Measurements from ENCODE around the gene TSPEAR.
"Not testable (repeated sequence)": the region's sequence is repeated elsewhere in the genome, so short reads cannot be mapped to it uniquely, and the experiment has no call there.

TSPEAR gene

DNA sequence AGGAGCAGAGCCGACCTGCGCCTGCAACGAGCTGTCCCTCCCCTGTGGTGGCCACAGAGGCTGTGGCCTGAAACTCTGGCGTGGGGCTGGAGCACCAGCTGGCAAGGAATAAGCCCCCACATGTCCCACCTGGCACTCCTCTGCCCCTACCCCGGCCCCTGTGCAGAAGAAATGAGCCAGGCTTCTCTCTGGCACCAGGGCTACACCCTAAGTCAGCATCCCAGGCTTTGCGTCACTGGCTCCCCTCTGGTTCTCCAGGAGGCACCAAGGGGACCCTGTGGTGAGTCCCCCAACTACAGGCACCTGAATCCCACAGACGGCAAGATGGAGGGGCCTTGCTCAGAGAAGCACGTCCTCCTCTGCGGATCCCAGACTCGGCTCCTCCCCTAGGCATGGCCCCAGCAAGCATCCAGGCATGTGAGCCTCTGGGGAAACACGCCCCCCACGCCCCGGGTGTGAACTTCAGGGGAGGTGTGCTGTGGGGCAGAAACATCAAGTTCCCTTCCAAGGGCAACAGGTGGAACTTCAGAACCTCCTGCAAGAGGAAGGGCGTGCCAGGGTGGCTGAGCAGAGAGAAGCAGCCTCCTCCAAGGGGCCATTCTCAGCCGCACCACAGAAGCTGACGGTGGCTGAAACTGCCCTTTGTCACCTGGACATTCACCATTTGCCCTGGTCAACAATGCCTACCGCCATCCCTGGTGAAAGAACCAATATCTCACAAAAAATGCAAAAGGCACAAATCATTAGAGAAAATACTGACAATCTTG is 108.1 kb downstream of the TSPEAR start:
- DNase-seq (ENCODE audit: low read depth), result no peak

DNA sequence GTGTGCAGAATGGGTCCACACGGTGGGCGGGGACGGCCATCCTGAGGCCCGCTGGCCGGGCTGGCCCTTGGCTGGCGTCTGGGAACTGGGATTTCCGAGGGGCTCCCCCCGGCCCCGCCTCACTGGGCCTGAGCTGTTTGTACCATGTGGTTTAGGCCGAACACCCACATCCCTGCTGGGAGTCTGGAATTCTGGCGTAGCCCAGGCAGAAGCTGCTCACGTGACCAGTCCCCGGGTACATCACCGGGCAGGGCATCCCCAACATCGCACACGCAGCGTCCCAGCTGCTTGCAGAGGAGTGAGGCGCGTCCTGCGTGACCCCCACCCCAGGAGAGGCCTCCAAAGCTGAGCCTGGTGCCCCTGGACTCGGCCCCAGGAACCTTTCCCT is 108.9 kb downstream of the TSPEAR start:
- DNase-seq (ENCODE audit: low read depth), result no peak

DNA sequence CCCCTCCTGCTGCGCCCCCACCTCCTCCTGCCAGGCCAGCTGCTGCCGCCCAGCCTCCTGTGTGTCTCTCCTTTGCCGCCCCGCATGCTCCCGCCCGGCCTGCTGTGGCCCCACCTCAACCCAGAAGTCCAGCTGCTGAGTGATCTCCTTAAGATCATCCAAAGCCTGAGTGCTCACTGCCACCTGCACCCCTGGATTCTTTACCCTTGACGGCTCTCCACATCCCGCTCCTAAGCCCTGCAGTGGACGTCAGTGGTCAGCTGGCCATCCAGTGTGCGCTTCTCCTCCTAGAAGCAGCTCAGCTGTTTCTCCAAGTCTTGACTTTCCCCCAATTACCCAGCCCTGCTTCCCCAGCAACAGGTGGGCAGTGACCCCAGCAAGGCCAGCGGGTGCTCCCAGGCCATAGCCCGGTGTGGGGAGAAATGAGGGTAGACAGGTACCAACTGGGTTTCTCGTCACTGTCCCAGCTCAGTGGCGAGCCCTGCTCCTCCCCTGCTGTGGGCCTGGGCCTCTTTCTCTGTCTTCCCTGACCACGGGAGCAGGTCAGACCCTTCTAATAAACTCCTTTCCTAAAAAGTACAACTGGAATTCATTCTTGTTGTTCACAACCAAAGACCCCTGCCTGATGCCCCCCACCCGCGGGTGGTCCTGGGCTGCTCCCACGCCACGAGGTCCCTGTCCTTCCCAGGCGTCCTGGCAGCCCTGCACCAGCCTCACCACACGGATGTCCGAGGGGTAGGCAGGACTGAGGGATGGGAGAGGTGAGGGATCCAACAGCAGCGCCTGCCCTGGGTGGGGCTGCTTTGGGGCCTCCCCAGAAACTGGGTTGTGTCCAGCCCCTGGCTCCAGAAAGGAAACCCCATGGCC is 109.5 kb downstream of the TSPEAR start:
- DNase-seq (ENCODE audit: low read depth), result no peak

DNA sequence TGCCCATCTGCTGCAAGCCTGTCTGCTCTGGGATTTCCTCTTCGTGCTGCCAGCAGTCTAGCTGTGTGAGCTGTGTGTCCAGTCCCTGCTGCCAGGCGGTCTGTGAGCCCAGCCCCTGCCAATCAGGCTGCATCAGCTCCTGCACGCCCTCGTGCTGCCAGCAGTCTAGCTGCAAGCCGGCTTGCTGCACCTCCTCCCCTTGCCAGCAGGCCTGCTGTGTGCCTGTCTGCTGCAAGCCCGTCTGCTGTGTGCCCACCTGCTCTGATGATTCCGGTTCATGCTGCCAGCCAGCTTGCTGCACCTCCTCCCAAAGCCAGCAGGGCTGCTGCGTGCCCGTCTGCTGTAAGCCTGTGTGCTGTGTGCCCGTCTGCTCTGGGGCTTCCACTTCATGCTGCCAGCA is 110.3 kb downstream of the TSPEAR start:
- not testable (repeated sequence) for DNase-seq (ENCODE audit: low read depth)

DNA sequence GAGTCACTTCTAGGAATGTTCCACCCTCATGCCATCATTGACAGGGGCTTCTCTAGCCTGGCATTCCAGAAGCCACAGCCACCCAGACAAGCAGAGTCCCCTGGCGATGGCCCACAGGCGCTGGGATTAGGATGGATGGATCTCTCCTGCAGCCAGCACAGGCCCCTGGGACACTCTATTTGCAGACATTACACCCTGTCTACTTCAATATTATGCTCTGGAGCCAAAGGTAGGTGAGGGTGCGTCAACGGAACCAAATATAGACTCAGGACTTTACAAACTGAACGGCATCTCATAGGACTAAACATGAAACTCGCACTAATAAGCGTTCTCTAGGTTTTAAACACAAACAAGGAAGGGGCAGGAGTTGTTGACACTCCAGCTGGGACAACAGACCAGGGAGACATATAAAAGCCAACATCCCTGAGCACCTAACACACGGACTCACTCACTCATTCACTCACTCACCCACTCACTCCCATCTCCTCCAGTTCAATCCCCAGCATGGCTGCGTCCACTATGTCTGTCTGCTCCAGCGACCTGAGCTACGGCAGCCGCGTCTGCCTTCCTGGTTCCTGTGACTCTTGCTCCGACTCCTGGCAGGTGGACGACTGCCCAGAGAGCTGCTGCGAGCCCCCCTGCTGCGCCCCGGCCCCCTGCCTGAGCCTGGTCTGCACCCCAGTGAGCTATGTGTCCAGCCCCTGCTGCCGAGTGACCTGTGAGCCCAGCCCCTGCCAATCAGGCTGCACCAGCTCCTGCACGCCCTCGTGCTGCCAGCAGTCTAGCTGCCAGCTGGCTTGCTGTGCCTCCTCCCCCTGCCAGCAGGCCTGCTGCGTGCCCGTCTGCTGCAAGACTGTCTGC is 111.0 kb downstream of the TSPEAR start, which contains the start of gene KRTAP10-7:
Gene KRTAP10-7, plus strand, starts transcription at position 480 of the 861 bp plus-strand sequence. Its CDS starts 25 bp downstream, at position 505.
- DNase-seq (ENCODE audit: low read depth), result not testable (repeated sequence)

DNA sequence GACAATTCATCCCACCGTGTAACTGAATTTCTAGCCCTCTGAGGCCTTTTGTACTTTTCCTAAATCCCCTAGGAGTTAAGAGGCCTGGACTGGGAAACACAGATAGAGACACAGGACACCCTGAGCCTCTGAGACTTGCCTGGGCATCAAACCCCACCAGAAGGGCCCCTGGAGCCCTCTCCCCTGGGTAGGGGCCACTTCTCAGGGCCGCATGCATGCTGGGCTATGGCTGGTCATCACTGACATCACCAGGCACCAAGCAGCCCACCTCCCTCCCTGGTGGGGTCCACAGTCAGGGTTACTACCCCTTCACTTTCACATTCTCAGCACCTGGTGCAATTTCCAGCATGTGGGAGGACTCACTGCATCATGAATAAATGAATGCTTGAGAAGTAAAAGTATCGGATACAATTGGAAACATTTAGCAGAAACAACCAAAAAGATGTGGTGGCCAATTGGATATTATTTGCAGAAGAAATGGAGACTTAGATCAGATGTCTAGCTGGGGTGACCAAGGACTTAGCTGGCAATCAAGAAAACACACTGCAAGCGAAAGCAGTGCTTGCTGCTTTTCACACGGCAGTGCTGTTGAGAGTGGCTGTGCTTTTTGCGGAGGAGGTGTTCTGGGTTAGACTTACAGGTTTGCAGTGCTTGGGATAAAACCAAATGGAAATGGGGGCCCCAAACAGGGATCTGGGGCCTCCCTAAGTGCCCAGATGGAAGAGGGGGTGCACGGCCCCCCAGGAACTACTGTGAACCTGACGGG is 111.9 kb downstream of the TSPEAR start:
- no peak for DNase-seq (ENCODE audit: low read depth)

DNA sequence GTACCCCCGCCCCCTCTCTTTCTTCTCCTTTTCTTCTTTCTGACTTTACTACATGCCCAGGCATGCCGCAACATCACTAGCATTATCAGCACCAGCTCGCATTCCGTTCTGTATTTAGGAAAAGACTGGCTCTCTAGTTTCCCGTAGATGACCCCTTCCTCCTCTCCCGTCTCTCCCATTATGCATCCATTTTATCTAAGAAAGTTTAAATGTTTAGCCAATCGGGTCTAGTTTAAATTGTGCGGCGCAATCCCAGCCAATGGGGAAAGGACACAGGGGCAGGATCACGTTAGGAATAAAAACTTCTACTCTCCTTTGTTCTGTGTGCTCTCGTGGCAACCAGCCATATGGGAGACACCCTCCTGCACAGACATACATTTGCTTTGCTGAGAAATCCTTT is 113.3 kb downstream of the TSPEAR start:
- DNase-seq (ENCODE audit: low read depth), result no peak

DNA sequence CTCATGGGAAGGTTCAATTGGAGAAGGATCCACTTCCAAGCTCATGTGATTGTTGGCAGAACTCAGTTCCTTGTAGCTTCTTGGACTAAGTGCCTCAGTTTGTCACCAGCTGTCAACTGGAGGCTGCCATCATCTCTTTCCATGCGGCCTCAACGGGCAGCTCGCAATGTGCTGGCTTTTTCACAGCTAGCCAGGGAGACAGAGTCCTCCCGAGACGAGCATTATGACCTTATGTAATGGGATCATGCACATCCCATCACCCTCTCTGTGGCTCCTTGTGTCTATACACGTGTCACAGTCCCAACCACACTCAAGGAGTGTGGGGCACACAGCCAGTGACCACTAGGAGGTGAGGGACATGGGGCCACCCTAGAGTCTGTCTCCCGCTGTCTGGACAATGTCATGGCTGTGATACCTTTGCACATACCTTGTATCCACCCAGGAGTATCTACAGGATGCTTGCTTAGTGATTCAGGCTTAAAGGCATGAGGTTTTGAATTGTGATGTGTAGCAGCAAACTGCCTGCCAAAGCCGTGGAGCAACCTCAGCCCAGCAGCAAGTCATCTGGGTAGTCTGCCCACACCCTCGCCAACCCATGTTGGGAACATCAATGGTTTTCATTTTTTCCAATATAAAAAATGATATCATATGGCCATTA is 115.2 kb downstream of the TSPEAR start:
- no peak for DNase-seq (ENCODE audit: low read depth)

DNA sequence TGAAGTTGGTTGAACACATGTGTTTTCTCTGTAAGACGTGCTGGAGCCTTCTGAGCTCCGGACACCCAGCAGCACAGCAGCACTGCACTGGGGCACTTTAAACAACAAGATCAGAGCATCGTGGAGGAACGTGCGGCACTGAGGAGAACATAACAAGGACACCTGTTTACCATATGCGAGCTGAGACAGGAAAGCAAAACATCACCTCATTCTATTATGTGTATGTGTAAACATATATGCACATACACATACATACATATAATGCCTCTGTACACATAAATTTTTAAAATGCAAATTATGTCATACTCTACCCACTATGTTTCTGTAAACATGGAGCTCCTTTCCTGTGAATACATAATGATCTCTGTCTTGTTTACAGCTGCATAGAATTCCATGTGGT is 115.8 kb downstream of the TSPEAR start:
- no peak for DNase-seq (ENCODE audit: low read depth)

DNA sequence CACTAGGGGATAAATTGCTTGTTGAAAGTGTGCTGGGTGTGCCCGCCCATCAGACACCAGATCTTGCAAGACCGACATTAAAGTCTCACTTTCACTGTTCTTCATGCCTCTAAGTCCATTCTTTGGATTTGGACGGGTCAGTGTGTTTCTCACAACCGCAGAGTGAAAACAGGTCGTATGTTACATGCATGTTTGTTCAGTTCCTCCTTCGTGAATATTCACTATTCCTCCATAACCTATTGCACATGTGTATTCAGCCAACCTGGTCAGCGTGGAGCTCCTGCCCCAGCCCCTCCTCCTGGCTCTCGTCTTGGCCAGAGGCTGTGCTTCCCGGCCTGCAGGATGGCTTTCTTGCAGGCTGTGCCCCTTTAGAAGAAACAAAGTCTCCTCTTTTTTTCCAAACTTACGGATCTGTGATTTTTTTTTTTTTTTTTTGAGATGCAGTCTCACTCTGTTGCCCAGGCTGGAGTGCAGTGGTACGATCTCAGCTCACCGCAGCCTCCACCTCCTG is 116.9 kb downstream of the TSPEAR start:
- no peak for DNase-seq (ENCODE audit: low read depth)

DNA sequence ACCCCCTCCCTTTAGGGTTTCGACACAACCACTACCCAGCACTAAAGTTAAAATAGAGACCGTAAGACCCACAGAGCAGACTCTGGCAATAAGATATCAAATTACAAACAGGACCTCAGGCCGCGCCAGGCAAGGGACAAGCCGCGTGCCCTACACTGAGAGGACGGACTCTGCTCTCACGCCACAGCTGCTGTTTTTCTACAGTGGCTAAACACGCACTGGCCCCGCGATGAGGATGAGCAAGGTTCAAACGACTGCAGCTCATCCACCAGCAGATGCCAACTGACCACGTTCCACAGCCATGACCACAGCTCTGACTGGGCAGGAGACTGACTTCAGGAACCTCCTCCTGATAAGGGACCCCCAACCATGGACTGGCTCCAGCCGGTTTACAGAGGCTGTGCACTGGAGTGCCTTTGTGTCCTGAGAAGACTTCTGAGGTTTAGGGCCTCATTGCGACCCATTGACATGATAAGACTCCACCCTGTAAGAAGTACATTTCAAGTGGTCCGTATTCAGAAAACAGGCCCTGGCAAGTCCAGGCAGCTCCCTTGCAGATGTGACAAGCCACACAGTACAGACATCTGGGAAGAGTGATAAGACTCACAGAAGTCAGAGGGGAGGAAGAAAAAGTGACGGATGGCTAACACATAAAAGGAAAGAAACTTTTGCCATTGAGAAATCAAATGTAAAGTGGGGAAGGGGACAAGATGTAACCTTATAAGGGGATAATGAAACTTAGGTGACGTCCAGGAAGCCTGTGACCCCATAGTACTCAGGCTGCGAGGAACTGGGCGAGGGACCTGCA is 117.6 kb downstream of the TSPEAR start:
- DNase-seq (ENCODE audit: low read depth), result no peak

DNA sequence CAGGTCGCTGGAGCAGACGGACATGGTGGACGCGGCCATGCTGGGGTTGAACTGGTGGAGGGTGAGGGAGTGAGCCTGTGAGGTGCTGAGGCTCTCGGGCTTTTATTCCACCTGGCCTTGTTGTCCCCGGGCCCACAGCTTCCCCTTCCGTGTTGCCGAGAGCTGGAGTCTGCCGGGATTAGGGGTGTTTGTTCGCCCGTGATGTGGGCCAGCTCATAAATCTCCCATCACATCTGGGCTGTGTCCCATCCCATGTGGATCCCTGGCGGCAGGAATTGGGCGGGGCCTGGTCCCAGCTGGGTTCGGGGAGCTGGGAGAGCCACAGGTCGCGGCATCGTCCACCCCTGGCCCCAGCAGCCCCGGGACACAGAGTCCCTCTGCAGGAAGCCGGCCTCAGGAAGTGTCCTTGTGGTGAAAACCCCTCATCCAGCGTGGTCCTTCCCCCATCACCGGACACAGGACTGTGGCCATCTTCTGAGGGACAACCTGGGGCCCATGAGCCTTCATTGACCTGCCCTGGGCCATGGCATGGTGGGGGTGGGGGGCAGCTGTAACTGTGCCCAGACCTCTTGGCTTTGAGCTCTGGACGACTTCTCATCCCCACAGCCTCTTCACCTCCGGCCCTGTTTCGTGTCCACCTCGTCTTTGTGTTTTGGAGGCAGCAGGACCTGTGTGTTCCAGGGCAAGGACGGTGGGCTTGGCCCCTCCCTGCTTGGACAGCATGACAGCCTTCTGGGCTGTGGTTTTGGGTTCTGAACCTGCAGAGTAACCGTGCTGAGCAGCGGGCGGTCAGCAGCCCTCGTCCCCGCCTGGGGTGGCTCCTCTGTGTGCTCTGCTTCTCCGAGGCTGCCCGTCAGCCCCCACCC is 118.7 kb downstream of the TSPEAR start, which contains the start of gene KRTAP10-6:
Gene KRTAP10-6, minus strand, starts transcription at position 60 of the 866 bp plus-strand sequence. Its CDS starts 21 bp downstream, at position 39.
- DNase-seq (ENCODE audit: low read depth), result no peak

DNA sequence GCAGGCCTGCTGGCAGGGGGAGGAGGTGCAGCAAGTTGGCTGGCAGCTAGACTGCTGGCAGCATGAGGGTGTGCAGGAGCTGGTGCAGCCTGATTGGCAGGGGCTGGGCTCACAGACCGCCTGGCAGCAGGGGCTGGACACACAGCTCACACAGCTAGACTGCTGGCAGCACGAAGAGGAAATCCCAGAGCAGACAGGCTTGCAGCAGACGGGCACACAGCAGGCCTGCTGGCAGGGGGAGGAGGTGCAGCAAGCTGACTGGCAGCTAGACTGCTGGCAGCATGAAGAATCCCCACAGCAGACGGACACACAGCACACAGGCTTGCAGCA is 119.6 kb downstream of the TSPEAR start:
- not testable (repeated sequence) for DNase-seq (ENCODE audit: low read depth)

DNA sequence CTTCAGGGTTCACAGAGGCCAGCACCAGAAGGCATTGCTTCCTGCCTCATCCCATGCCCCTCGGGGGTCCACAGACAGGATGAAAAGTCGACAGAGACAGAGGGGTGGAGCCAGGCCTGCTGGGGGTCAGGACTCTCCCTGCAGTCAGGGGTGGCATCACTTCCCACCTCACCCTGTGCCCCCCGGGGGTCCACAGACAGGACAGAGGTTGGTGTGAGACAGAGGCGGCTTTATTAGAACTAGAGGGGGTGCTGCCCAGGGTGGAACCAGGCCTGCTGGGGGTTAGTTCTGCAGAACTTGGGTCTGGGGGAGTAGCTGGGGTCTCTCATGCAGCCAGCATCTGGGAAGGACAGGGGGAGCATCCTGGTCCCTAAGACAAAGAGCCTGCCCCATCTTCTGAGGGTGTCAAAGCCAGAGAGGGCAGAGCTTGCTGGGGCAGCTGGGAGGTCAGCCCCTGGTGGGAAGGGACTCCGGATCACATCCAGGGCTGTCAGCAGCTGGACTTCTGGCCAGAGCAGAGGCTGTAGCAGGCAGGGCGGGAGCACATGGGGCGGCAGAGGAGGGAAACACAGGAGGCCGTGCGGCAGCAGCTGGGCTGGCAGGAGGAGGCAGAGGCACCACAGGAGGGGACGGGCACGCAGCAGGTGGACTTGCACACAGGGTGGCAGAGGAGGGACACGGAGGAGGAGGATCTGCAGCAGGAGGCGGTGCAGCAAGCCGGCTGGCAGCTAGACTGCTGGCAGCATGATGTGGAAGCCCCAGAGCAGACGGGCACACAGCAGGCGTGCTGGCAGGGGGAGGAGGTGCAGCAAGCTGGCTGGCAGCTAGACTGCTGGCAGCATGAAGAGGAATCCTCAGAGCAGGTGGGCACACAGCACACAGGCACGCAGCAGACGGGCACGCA is 120.2 kb downstream of the TSPEAR start:
- DNase-seq (ENCODE audit: low read depth), result not testable (repeated sequence)

DNA sequence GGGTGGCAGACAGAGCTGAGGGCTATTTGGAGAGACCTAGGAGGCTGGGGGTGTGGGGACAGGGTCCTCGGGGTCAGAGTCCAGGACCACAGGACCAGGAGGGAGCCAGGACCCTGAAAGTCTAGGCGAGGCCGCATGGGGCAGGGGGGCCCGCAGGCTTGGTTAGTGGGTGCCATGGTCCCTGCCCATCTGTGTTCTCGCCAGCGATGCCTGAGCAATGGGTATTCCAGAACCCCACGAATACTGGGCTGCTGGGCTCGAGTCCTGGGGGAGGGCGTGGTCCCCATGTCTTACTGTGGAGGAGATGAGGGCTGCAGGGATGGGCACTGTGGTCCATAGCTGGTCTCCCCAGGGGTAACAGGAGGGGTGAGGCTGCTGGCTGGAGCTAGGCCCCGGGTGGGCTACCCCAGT is 121.1 kb downstream of the TSPEAR start:
- DNase-seq (ENCODE audit: low read depth), result no peak

DNA sequence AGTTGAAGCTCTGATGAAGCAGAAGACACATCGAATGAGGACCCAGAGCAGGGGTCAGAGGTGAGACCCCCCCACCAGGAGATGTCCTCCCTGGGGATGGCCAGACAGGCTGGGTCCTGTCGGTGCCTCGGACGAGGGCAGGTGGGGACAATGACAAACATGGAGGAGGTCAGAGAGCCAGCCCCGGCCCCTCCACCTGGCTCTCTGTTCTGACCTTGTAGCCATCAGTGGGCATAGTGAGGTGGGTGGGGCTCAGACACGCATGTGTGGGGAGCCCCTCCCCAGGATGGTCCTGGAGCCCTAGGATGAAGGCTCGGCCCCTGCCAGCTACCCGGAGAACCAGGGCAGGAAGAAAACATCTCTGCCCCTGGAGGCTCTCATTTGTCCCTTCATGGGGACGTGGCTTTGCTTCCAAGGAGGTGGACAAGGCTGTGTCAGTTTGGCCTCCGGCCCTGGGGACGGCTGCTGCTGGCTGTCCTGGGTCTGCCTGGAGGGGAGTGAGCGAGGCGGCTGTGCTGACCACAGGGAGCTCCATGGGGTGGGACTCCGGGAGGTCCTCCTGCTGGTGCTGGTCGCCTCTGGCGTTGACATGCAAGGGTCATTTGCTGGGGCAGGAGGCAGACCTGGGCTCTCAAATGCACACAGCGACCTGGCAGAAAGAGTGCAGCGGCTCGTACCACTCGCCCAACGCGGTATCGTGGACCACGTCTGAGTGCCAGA is 121.6 kb downstream of the TSPEAR start:
- no peak for DNase-seq (ENCODE audit: low read depth)

DNA sequence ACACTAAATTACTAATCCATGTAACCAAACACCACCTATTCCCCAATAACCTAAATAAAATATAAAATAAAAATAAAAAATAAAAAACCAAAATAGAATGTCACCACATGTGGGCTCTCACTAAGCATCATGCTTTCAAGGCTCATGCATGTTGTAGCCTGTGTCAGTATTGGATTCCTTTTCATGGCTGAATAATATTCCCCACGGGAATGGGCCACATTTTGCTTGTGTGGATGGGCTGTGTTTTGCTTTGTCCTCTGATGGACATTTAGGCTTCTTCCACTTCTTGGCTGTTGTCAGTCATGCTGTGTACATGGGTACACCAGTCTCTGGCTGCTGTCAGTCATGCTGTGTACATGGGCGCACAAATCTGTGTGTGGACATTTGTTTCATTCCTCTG is 122.3 kb downstream of the TSPEAR start:
- DNase-seq (ENCODE audit: low read depth), result no peak
